Fibroblast of pulmonary artery (primary cell): ENCODE data around the gene ATP2B2.
A peak's percentile ranks its signal among the peaks of the same experiment; 100 is the strongest.

ENCODE experiments used
- DNase-seq: peaks from one replicate; pipeline ENCODE4 v3.0.0-alpha.2; 2010; ENCODE audit warnings: low read depth
- H3K4me3 ChIP-seq: replicated peaks from 2 replicates; pipeline ENCODE4 v1.5.1; 2011; ENCODE audit warnings: low read depth, mild to moderate bottlenecking, control low read depth, low read length, moderate library complexity
- TF ChIP-seq, protein P1 (sequence below): IDR thresholded peaks from 2 replicates; pipeline ENCODE4 v1.5.1; 2011; ENCODE audit warnings: mild to moderate bottlenecking, control low read depth, low read length, inconsistent platforms; ENCODE audit errors: missing control alignments

ATP2B2 gene

DNA sequence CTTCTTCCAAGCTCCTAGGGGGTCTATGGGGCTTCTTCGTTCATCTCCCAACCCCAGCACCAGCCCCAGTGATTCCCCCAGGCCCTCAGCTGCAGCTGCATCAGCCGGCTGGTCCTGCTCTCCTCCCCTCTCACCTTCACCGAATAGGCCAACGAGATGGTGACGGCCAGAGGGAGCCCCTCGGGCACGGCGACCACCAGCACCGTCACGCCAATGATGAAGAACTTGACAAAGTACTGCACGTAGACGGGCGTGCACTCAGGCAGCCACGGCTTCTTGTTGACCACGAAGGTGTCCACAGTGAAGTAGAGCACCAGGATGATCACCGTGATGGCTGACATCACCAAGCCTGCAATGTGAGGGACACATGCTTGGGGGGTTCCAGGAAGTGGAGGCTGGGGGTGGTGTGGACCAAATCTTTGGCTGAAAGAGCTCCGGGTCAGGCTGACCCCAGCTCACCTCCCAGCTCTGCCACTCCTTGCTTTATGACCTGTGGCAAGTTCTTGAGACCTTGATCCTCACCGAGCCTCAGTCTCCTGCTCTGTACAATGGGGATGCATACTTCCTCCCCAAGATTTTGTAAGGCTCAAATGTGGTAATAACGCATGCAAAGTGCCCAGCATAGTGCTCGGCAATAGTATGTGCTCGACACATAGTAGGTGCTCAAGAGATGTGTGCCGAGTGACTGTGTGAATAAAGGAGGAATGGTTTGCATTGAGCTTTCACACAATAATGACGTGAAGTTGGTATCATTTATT, 129.9 kb downstream of the ATP2B2 start:
- TF ChIP-seq, protein P1, sequence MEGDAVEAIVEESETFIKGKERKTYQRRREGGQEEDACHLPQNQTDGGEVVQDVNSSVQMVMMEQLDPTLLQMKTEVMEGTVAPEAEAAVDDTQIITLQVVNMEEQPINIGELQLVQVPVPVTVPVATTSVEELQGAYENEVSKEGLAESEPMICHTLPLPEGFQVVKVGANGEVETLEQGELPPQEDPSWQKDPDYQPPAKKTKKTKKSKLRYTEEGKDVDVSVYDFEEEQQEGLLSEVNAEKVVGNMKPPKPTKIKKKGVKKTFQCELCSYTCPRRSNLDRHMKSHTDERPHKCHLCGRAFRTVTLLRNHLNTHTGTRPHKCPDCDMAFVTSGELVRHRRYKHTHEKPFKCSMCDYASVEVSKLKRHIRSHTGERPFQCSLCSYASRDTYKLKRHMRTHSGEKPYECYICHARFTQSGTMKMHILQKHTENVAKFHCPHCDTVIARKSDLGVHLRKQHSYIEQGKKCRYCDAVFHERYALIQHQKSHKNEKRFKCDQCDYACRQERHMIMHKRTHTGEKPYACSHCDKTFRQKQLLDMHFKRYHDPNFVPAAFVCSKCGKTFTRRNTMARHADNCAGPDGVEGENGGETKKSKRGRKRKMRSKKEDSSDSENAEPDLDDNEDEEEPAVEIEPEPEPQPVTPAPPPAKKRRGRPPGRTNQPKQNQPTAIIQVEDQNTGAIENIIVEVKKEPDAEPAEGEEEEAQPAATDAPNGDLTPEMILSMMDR: no peak
- no peak overlapping the region for H3K4me3 ChIP-seq
- DNase-seq: no peak

- TF ChIP-seq, protein P1: no peak
- no peak overlapping the region for H3K4me3 ChIP-seq
- no peak for DNase-seq
Measured at GRCh38 chr3:10374311-10374710, 131.1 kb downstream of the ATP2B2 start.

GRCh38 chr3:10373686-10374261, 131.6 kb downstream of the ATP2B2 start:
- TF ChIP-seq, protein P1: no peak
- DNase-seq: peak; percentile 40
- no peak overlapping the region for H3K4me3 ChIP-seq

GRCh38 chr3:10371789-10372188, 133.6 kb downstream of the ATP2B2 start:
- DNase-seq: no peak
- no peak overlapping the region for H3K4me3 ChIP-seq
- TF ChIP-seq, protein P1: no peak

GRCh38 chr3:10371167-10371566, 134.2 kb downstream of the ATP2B2 start:
- TF ChIP-seq, protein P1: no peak
- peak; percentile 24 for DNase-seq
- H3K4me3 ChIP-seq: no peak overlapping the region

- TF ChIP-seq, protein P1: no peak
- peak; percentile 61 for DNase-seq
- H3K4me3 ChIP-seq: no peak overlapping the region
Measured at GRCh38 chr3:10370429-10370828, 135.0 kb downstream of the ATP2B2 start.
